Fibroblast of lung (primary cell): ENCODE results near the gene RAB17.

Experiments used
- CTCF ChIP-seq, 2 donors: IDR thresholded peaks in 1 of 2; conservative IDR thresholded peaks in 1 of 2; 1 replicate in 1 of 2; 2 replicates in 1 of 2; pipeline ENCODE4 v1.5.1; 2011 to 2012; ENCODE audit warnings: low read length in 2 of 2, control low read depth in 1 of 2, inconsistent platforms in 1 of 2, low read depth in 1 of 2, mild to moderate bottlenecking in 1 of 2
- EZH2 ChIP-seq: IDR thresholded peaks from 2 replicates; pipeline ENCODE4 v1.5.1; 2012; ENCODE audit warnings: low read length, control low read depth, mild to moderate bottlenecking; ENCODE audit errors: missing control alignments

GRCh38 chr2:237538901-237539300 is 51.6 kb downstream of the RAB17 start:
- TF ChIP-seq EZH2 (no peak), CTCF (conservative IDR thresholded peaks at IDR 0.05 in 1 of 2, IDR thresholded peaks at IDR 0.05 in 1 of 2; ENCODE audit: low read depth in 1 of 2, low read length in 2 of 2) (no peak)
